Neuronal stem cell (in vitro differentiated cells): ENCODE data around the gene CAAP1.

Experiments
- DNase-seq: peaks from one replicate; pipeline ENCODE4 v3.0.0-alpha.2; 2013; ENCODE audit warnings: low spot score
- H2AFZ ChIP-seq: one replicate; pipeline ENCODE4 v1.6.1; 2013; ENCODE audit warnings: mild to moderate bottlenecking, low read length, inconsistent platforms
- H2AK5ac ChIP-seq: 2 replicates; pipeline ENCODE4 v1.6.1; 2013; ENCODE audit warnings: low read depth, mild to moderate bottlenecking, inconsistent platforms, low read length, moderate library complexity, mixed read lengths
- H2BK120ac ChIP-seq: 2 replicates; pipeline ENCODE4 v1.6.1; 2013; ENCODE audit warnings: low read depth, mild to moderate bottlenecking, inconsistent platforms, low read length, moderate library complexity, mixed read lengths
- H2BK12ac ChIP-seq: one replicate; pipeline ENCODE4 v1.6.1; 2013; ENCODE audit warnings: low read length, inconsistent platforms
- H2BK15ac ChIP-seq: 2 replicates; pipeline ENCODE4 v1.6.1; 2013; ENCODE audit warnings: mild to moderate bottlenecking, low read length, inconsistent platforms, mixed read lengths
- H2BK5ac ChIP-seq: one replicate; pipeline ENCODE4 v1.6.1; 2013; ENCODE audit warnings: inconsistent platforms, mild to moderate bottlenecking, low read length, moderate library complexity
- H3K14ac ChIP-seq: one replicate; pipeline ENCODE4 v1.6.1; 2013; ENCODE audit warnings: low read length, inconsistent platforms
- H3K18ac ChIP-seq: 2 replicates; pipeline ENCODE4 v1.6.1; 2013; ENCODE audit warnings: low read length, inconsistent platforms
- H3K23ac ChIP-seq: 2 replicates; pipeline ENCODE4 v1.6.1; 2013; ENCODE audit warnings: low read depth, mild to moderate bottlenecking, mixed read lengths, low read length, inconsistent platforms; ENCODE audit not compliant: poor library complexity
- H3K27ac ChIP-seq: replicated peaks from 3 replicates; pipeline ENCODE4 v1.5.1; 2013; ENCODE audit warnings: low read length, inconsistent platforms
- H3K27me3 ChIP-seq, 3 experiments: 2 replicates each; pipeline ENCODE4 v1.6.1; 2013; ENCODE audit warnings: low read length in 3 of 3, mild to moderate bottlenecking in 2 of 3, inconsistent platforms in 1 of 3, low read depth in 1 of 3, mixed read lengths in 1 of 3, moderate library complexity in 1 of 3; ENCODE audit not compliant: control insufficient read depth in 3 of 3, insufficient read depth in 3 of 3
- H3K36me3 ChIP-seq, 2 donors: replicated peaks in 1 of 2; 2 replicates each; pipeline ENCODE4 v1.6.1; 2013; ENCODE audit warnings: low read length in 2 of 2; ENCODE audit not compliant: control insufficient read depth in 2 of 2, insufficient read depth in 2 of 2
- H3K4ac ChIP-seq: 2 replicates; pipeline ENCODE4 v1.6.1; 2013; ENCODE audit warnings: inconsistent platforms, mild to moderate bottlenecking, low read length, moderate library complexity
- H3K4me1 ChIP-seq, 2 donors: 1 replicate in 1 of 2; 2 replicates in 1 of 2; pipeline ENCODE4 v1.6.1; 2013; ENCODE audit warnings: low read length in 2 of 2, low read depth in 1 of 2; ENCODE audit not compliant: control insufficient read depth in 2 of 2, insufficient read depth in 1 of 2
- H3K4me2 ChIP-seq: one replicate; pipeline ENCODE4 v1.6.1; 2013; ENCODE audit warnings: mild to moderate bottlenecking, low read length, inconsistent platforms; ENCODE audit not compliant: insufficient read depth, poor library complexity, severe bottlenecking
- H3K4me3 ChIP-seq, 2 donors: 2 replicates each; pipeline ENCODE4 v1.5.1; 2013; ENCODE audit warnings: low read length in 2 of 2, mild to moderate bottlenecking in 2 of 2, inconsistent platforms in 1 of 2, moderate library complexity in 1 of 2
- H3K79me1 ChIP-seq: one replicate; pipeline ENCODE4 v1.6.1; 2013; ENCODE audit warnings: low read depth, mild to moderate bottlenecking, inconsistent platforms, low read length, moderate library complexity
- H3K9ac ChIP-seq: one replicate; pipeline ENCODE4 v1.6.1; 2013; ENCODE audit warnings: mild to moderate bottlenecking, low read depth, low read length, inconsistent platforms; ENCODE audit not compliant: poor library complexity
- H3K9me3 ChIP-seq, 2 donors: replicated peaks in 1 of 2; 2 replicates each; pipeline versions ENCODE3 to v1.6.1; 2013; ENCODE audit warnings: low read length in 2 of 2, mild to moderate bottlenecking in 2 of 2, inconsistent platforms in 1 of 2, low read depth in 1 of 2, mixed read lengths in 1 of 2, moderate library complexity in 1 of 2; ENCODE audit not compliant: control insufficient read depth in 2 of 2, insufficient read depth in 1 of 2
- H4K8ac ChIP-seq: one replicate; pipeline ENCODE4 v1.6.1; 2013; ENCODE audit warnings: low read depth, mild to moderate bottlenecking, inconsistent platforms, low read length, moderate library complexity
- H4K91ac ChIP-seq: one replicate; pipeline ENCODE4 v1.6.1; 2013; ENCODE audit warnings: low read length, low read depth, mild to moderate bottlenecking, inconsistent platforms; ENCODE audit not compliant: poor library complexity
- WGBS, 2 donors: extraction: QIAGEN DNeasy Blood & Tissue Kit; methylation state at CpG; one replicate each; pipeline ENCODE4 v1.1.7; 2013; ENCODE audit warnings: missing lambda C conversion rate in 2 of 2, mixed read lengths in 1 of 2; ENCODE audit not compliant: insufficient read length in 2 of 2, insufficient replicate concordance in 1 of 2; ENCODE audit errors: extremely low coverage in 2 of 2; 5-methylcytosine and 5-hydroxymethylcytosine counted together

Gene CAAP1

GRCh38 chr9:26919698-26920097 lies 27.1 kb upstream of the CAAP1 start:
- Histone ChIP-seq H2BK120ac (no peak overlapping the region), H3K4me3 (no peak overlapping the region), H3K9me3 (no peaks in the 10 kb centered on the region), H3K23ac (no peak overlapping the region), H2AK5ac (no peak overlapping the region), H3K18ac (no peak overlapping the region), H3K36me3 (peaks cover 12 to 97% of the 10 kb centered on the region in 2 donors), H4K8ac (no peak overlapping the region), H3K27ac (no peak overlapping the region), H2BK5ac (no peak overlapping the region), H3K27me3 (no peaks in the 10 kb centered on the region), H3K4ac (no peak overlapping the region), H4K91ac (no peak overlapping the region), H3K9ac (no peak overlapping the region), H3K4me2 (no peak overlapping the region), H2BK15ac (no peak overlapping the region), H2BK12ac (no peak overlapping the region), H3K4me1 (no peaks in the 10 kb centered on the region), H2AFZ (no peak overlapping the region), H3K14ac (no peak overlapping the region), H3K79me1 (no peaks in the 10 kb centered on the region)
- DNase-seq: no peak
- no CpG with 5 or more reads among the region's 1 CpG for WGBS, 2 donors

GRCh38 chr9:26913138-26913668 lies 20.6 kb upstream of the CAAP1 start:
- Histone ChIP-seq H3K18ac (no peak overlapping the region), H3K4me3 (no peak overlapping the region), H3K4ac (no peak overlapping the region), H2BK15ac (no peak overlapping the region), H3K14ac (no peak overlapping the region), H3K79me1 (no peaks in the 10 kb centered on the region), H3K36me3 (peaks cover 4 to 95% of the 10 kb centered on the region in 2 donors), H2BK5ac (no peak overlapping the region), H3K23ac (no peak overlapping the region), H3K9me3 (no peaks in the 10 kb centered on the region), H3K27me3 (no peaks in the 10 kb centered on the region), H3K4me1 (no peaks in the 10 kb centered on the region), H3K4me2 (no peak overlapping the region), H4K8ac (no peak overlapping the region), H3K27ac (no peak overlapping the region), H4K91ac (no peak overlapping the region), H2AK5ac (no peak overlapping the region), H2BK12ac (no peak overlapping the region), H2BK120ac (no peak overlapping the region), H3K9ac (no peak overlapping the region), H2AFZ (no peak overlapping the region)
- WGBS, 2 donors: no CpG with 5 or more reads among the region's 2 CpGs
- no peak for DNase-seq

- Histone ChIP-seq H2BK15ac (no peak overlapping the region), H3K18ac (no peak overlapping the region), H3K4ac (no peak overlapping the region), H3K27me3 (no peaks in the 10 kb centered on the region), H2AK5ac (no peak overlapping the region), H2BK12ac (no peak overlapping the region), H2BK120ac (no peak overlapping the region), H3K27ac (no peak overlapping the region), H3K23ac (no peak overlapping the region), H3K79me1 (no peaks in the 10 kb centered on the region), H3K4me1 (no peaks in the 10 kb centered on the region), H3K14ac (no peak overlapping the region), H4K91ac (no peak overlapping the region), H2BK5ac (no peak overlapping the region), H3K4me2 (no peak overlapping the region), H2AFZ (no peak overlapping the region), H3K9me3 (no peaks in the 10 kb centered on the region), H3K9ac (no peak overlapping the region), H3K4me3 (no peak overlapping the region), H3K36me3 (peaks cover 3 to 85% of the 10 kb centered on the region in 2 donors), H4K8ac (no peak overlapping the region)
- no CpG with 5 or more reads among the region's 1 CpG for WGBS, 2 donors
- no peak for DNase-seq
Measured at GRCh38 chr9:26904671-26905070, 12.1 kb upstream of the CAAP1 start.

- Histone ChIP-seq H3K4ac (no peak overlapping the region), H2BK120ac (no peak overlapping the region), H3K18ac (no peak overlapping the region), H3K4me3 (no peak overlapping the region), H3K4me1 (no peaks in the 10 kb centered on the region), H3K36me3 (peaks cover 3 to 80% of the 10 kb centered on the region in 2 donors), H3K4me2 (no peak overlapping the region), H3K23ac (no peak overlapping the region), H3K9ac (no peak overlapping the region), H3K9me3 (no peaks in the 10 kb centered on the region), H2BK5ac (no peak overlapping the region), H4K8ac (no peak overlapping the region), H4K91ac (no peak overlapping the region), H3K27me3 (no peaks in the 10 kb centered on the region), H2AFZ (no peak overlapping the region), H3K79me1 (no peaks in the 10 kb centered on the region), H3K14ac (no peak overlapping the region), H2BK12ac (no peak overlapping the region), H2BK15ac (no peak overlapping the region), H3K27ac (no peak overlapping the region), H2AK5ac (no peak overlapping the region)
- WGBS, 2 donors: no CpG with 5 or more reads among the region's 3 CpGs
- DNase-seq: no peak
Measured at GRCh38 chr9:26904070-26904469, 11.5 kb upstream of the CAAP1 start.
